IMR-90 (cell line): ENCODE data around the gene LCNL1. TPM values are rescaled to one million over a fixed set of nuclear protein-coding genes. Genes with fewer than 3 reads are reported as not detected.

ENCODE experiments used
- ATAC-seq: fragments of 200-7000 bp; cut with Tn5 transposase; 2 replicates; pipeline ENCODE4 v1.9.1; 2020; ENCODE audit warnings: low read depth, mild to moderate bottlenecking, moderate library complexity
- BruUV-seq: library from RNA; stranded (reverse); fragments of 400-500 nt; replicated peaks from 2 replicates; lab custom pipeline; 2021; lab: Mats Ljungman, UMichigan
- CTCF ChIA-PET: fragments of 300-600 bp; formaldehyde crosslinking; extraction: SDS; loops from one replicate; lab custom pipeline; 2021; ENCODE audit warnings: antibody characterized with exemption; lab: Yijun Ruan, JAX
- POLR2A ChIA-PET: fragments of 300-600 bp; sonication (Branson Sonifier 250); formaldehyde crosslinking; loops from one replicate; lab custom pipeline; 2022; ENCODE audit warnings: antibody characterized with exemption; ENCODE audit not compliant: unreplicated experiment; lab: Charles Lee
- DNase-seq: peaks from one replicate; pipeline ENCODE4 v3.0.0; 2013
- H2AFZ ChIP-seq: replicated peaks from 2 replicates; pipeline ENCODE3; 2013; ENCODE audit warnings: low read length, mild to moderate bottlenecking; ENCODE audit not compliant: poor library complexity
- H2AK5ac ChIP-seq: 2 replicates; pipeline ENCODE4 v1.6.1; 2013; ENCODE audit warnings: low read depth, low read length, inconsistent platforms
- H2AK9ac ChIP-seq: replicated peaks from 2 replicates; pipeline ENCODE3; 2013; ENCODE audit warnings: mild to moderate bottlenecking, low read depth, low read length, moderate library complexity; ENCODE audit not compliant: poor library complexity
- H2BK120ac ChIP-seq: 2 replicates; pipeline ENCODE4 v1.6.1; 2013; ENCODE audit warnings: low read depth, low read length, inconsistent platforms
- H2BK15ac ChIP-seq: 3 replicates; pipeline ENCODE4 v1.6.1; 2013; ENCODE audit warnings: low read depth, low read length, inconsistent platforms
- H2BK20ac ChIP-seq: 2 replicates; pipeline ENCODE4 v1.6.1; 2013; ENCODE audit warnings: low read depth, mild to moderate bottlenecking, inconsistent platforms, low read length, moderate library complexity
- H2BK5ac ChIP-seq: 2 replicates; pipeline ENCODE4 v1.6.1; 2013; ENCODE audit warnings: mild to moderate bottlenecking, low read depth, low read length, inconsistent platforms; ENCODE audit not compliant: poor library complexity, severe bottlenecking
- H3K14ac ChIP-seq: replicated peaks from 2 replicates; pipeline ENCODE4 v1.6.1; 2013; ENCODE audit warnings: low read depth, low read length, inconsistent platforms
- H3K18ac ChIP-seq: 2 replicates; pipeline ENCODE4 v1.6.1; 2013; ENCODE audit warnings: low read depth, low read length, control low read depth
- H3K23ac ChIP-seq: 2 replicates; pipeline ENCODE4 v1.6.1; 2013; ENCODE audit warnings: low read depth, low read length, inconsistent platforms
- H3K27ac ChIP-seq: 2 replicates; pipeline ENCODE4 v1.5.1; 2013; ENCODE audit warnings: mild to moderate bottlenecking, control low read depth, low read length; ENCODE audit not compliant: insufficient read depth
- H3K27me3 ChIP-seq: 2 replicates; pipeline ENCODE4 v1.6.1; 2013; ENCODE audit warnings: low read length; ENCODE audit not compliant: control insufficient read depth, insufficient read depth
- H3K36me3 ChIP-seq: 2 replicates; pipeline ENCODE4 v1.6.1; 2013; ENCODE audit warnings: low read length, mixed read lengths; ENCODE audit not compliant: control insufficient read depth, insufficient read depth
- H3K4ac ChIP-seq: 2 replicates; pipeline ENCODE4 v1.6.1; 2013; ENCODE audit warnings: low read depth, low read length, inconsistent platforms
- H3K4me1 ChIP-seq: 2 replicates; pipeline ENCODE4 v1.6.1; 2013; ENCODE audit warnings: low read length, mixed read lengths; ENCODE audit not compliant: control insufficient read depth, insufficient read depth
- H3K4me2 ChIP-seq: 2 replicates; pipeline ENCODE4 v1.6.1; 2013; ENCODE audit warnings: low read depth, mild to moderate bottlenecking, control low read depth, low read length, moderate library complexity
- H3K4me3 ChIP-seq: 2 replicates; pipeline ENCODE4 v1.5.1; 2013; ENCODE audit warnings: low read depth, mild to moderate bottlenecking, control low read depth, low read length, moderate library complexity; ENCODE audit not compliant: insufficient read depth
- H3K56ac ChIP-seq: 2 replicates; pipeline ENCODE4 v1.6.1; 2013; ENCODE audit warnings: low read length, inconsistent platforms; ENCODE audit not compliant: insufficient read depth; ENCODE audit errors: extremely low read depth
- H3K79me1 ChIP-seq, 2 experiments: 2 replicates each; pipeline ENCODE4 v1.6.1; 2013; ENCODE audit warnings: low read length in 2 of 2, inconsistent platforms in 1 of 2, low read depth in 1 of 2
- H3K9ac ChIP-seq: 2 replicates; pipeline ENCODE4 v1.6.1; 2013; ENCODE audit warnings: low read depth, low read length, control low read depth
- H3K9me1 ChIP-seq: 2 replicates; pipeline ENCODE4 v1.6.1; 2013; ENCODE audit warnings: low read length, inconsistent platforms; ENCODE audit not compliant: insufficient read depth
- H3K9me3 ChIP-seq: 2 replicates; pipeline ENCODE4 v1.6.1; 2013; ENCODE audit warnings: low read length; ENCODE audit not compliant: control insufficient read depth, insufficient read depth
- H4K20me1 ChIP-seq: 2 replicates; pipeline ENCODE4 v1.6.1; 2013; ENCODE audit warnings: low read length, inconsistent platforms; ENCODE audit not compliant: insufficient read depth
- H4K5ac ChIP-seq: 2 replicates; pipeline ENCODE4 v1.6.1; 2013; ENCODE audit warnings: mild to moderate bottlenecking, low read depth, low read length, control low read depth
- H4K8ac ChIP-seq, 2 experiments: 2 replicates each; pipeline ENCODE4 v1.6.1; 2013; ENCODE audit warnings: low read depth in 2 of 2, low read length in 2 of 2, control low read depth in 1 of 2, inconsistent platforms in 1 of 2
- H4K91ac ChIP-seq: 2 replicates; pipeline ENCODE4 v1.6.1; 2013; ENCODE audit warnings: low read depth, low read length, inconsistent platforms; ENCODE audit not compliant: insufficient read depth
- CEBPB ChIP-seq: IDR thresholded peaks from 2 replicates; pipeline ENCODE4 v1.6.1; 2012; ENCODE audit warnings: low read depth, low read length, improper control_type of control experiment
- FOS ChIP-seq: fragments of 150-350 bp; IDR thresholded peaks from 2 replicates; pipeline ENCODE4 v1.6.1; 2016; ENCODE audit warnings: low read depth, low read length
- MAFK ChIP-seq: IDR thresholded peaks from 2 replicates; pipeline ENCODE4 v1.6.1; 2012; ENCODE audit warnings: low read depth, low read length, improper control_type of control experiment
- MAZ ChIP-seq: IDR thresholded peaks from 2 replicates; pipeline ENCODE4 v1.6.1; 2012; ENCODE audit warnings: low read depth, mild to moderate bottlenecking, low read length, improper control_type of control experiment, moderate library complexity, borderline replicate concordance
- MXI1 ChIP-seq: IDR thresholded peaks from 2 replicates; pipeline ENCODE4 v1.6.1; 2012; ENCODE audit warnings: low read depth, mild to moderate bottlenecking, low read length, moderate library complexity, borderline replicate concordance
- NFE2L2 ChIP-seq: fragments of 150-350 bp; IDR thresholded peaks from 2 replicates; pipeline ENCODE4 v1.6.1; 2016; ENCODE audit warnings: low read depth, mild to moderate bottlenecking, low read length
- POLR2A ChIP-seq: IDR thresholded peaks from 2 replicates; pipeline ENCODE4 v1.6.1; 2012; ENCODE audit warnings: mild to moderate bottlenecking, low read depth, low read length
- RCOR1 ChIP-seq: IDR thresholded peaks from 2 replicates; pipeline ENCODE4 v1.6.1; 2012; ENCODE audit warnings: mild to moderate bottlenecking, low read length, improper control_type of control experiment; ENCODE audit not compliant: insufficient replicate concordance
- RFX5 ChIP-seq: IDR thresholded peaks from 2 replicates; pipeline ENCODE4 v1.8.0; 2012; ENCODE audit warnings: low read depth, mild to moderate bottlenecking, low read length, moderate library complexity
- SMC3 ChIP-seq: fragments of 150-350 bp; IDR thresholded peaks from 2 replicates; pipeline ENCODE4 v1.6.1; 2016; ENCODE audit warnings: low read depth, mild to moderate bottlenecking, antibody characterized with exemption, low read length, moderate library complexity
- WGBS, 2 experiments: methylation state at CpG; one replicate each; pipeline versions ENCODE4 v1.1.5 to v1.1.7; 2013; ENCODE audit warnings: missing lambda C conversion rate in 2 of 2; ENCODE audit not compliant: insufficient read length in 1 of 2; ENCODE audit errors: extremely low coverage in 2 of 2; 5-methylcytosine and 5-hydroxymethylcytosine counted together
- dilution Hi-C: fragments of 300-500 bp; cut with HindIII; formaldehyde crosslinking; loops from one replicate; pipeline ENCODE4 v1.14.3; 2018; ENCODE audit warnings: low sequenced_read_pairs; ENCODE audit not compliant: unreplicated experiment
- in situ Hi-C: fragments of 300-500 bp; cut with MboI; formaldehyde crosslinking; loops from 3 replicates; pipeline ENCODE4 v1.14.3; 2019; ENCODE audit warnings: low sequenced_read_pairs, inconsistent platforms, mixed read lengths
- intact Hi-C: fragments of 100-400 bp; cut with micrococcal nuclease; formaldehyde crosslinking; loops from 2 replicates; pipeline ENCODE4 v1.10.0; 2022
- polyA plus RNA-seq, 3 experiments: library from polyadenylated mRNA; depleted of rRNA; stranded (reverse); fragments of >200 nt; gene quantifications; 2 replicates each; pipeline ENCODE4 v1.2.3, GENCODE V29; 2012; ENCODE audit warnings: low replicate concordance in 1 of 3
- total RNA-seq: library from RNA; depleted of rRNA; stranded (reverse); fragments of >200 nt; gene quantifications from 2 replicates; pipeline ENCODE4 v1.2.3, GENCODE V29; 2012
- TF ChIP-seq, protein P1 (sequence below): fragments of 150-350 bp; IDR thresholded peaks from 2 replicates; pipeline ENCODE4 v1.6.1; 2017; ENCODE audit warnings: mild to moderate bottlenecking, antibody characterized with exemption, low read length, low read depth
- TF ChIP-seq, protein P2 (sequence below): fragments of 150-350 bp; IDR thresholded peaks from 2 replicates; pipeline ENCODE4 v1.6.1; 2016; ENCODE audit warnings: low read depth, mild to moderate bottlenecking, low read length, moderate library complexity, borderline replicate concordance
- TF ChIP-seq, protein P3 (sequence below): conservative IDR thresholded peaks from 2 replicates; pipeline ENCODE4 v1.5.1; 2012; ENCODE audit warnings: mild to moderate bottlenecking, low read depth, low read length, improper control_type of control experiment

LCNL1 gene
- total and polyA plus RNA-seq, 2 of the 4 experiments (the other 2 are of a cell fraction): 0.15 TPM; not detected in 1

DNA sequence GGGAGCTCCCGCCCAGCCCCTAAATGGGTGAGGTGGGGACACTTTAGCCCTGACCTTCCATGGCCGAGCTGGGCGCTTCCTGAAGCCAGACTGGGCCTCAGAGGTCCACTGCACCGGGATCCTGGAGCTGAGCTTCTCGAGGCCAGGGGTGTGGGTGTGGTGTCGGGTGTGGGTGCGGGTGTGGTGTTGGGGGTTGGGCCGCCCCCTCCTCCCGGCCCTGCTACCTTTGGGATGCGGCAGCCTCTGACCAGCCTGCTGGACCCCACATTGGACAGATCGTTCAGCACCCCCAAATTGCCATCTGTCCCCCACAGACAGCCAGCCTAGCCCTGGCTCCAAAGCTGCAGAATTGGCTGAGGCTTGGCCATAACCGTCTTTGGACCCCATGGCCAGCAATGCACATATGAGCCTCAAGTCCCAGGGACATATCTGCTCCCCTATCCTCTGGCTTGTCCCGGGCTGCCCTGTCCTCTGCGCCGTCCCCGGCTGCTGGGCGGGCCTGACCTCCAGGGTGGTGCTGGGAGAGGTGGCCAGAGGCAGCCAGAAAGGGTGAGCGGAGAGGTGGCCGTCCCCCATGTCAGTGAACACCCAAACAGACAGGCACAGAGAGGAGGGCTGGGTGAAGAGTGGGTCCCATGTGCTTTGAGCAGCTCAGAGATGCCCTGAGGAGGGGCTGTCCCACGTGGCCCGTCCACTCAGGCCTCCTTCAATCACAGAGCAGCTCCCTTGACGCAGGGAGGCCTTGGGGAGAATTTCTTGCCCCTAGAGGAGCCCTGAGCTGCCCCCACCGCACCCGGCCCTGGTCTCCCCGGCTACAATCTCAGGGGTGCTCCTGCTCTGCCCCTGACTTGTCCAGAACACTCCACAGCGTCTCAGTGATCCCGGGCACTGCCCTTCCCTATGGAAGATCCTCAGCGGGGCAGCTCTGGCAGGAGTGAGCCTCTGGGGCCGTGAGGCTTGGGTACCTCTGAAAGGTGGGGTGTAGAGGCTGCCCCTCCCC, 8.9 kb upstream of the LCNL1 start:
- no peak overlapping the region for H3K14ac ChIP-seq
- no peaks in the 10 kb centered on the region for H3K9me3 ChIP-seq
- H3K4me1 ChIP-seq: peaks cover 7% of the 10 kb centered on the region; the same call in 1 of the 2 replicates
- H3K9ac ChIP-seq: no peak overlapping the region
- intact Hi-C loops: no loop called here
- no peak overlapping the region for H4K8ac ChIP-seq
- H2BK15ac ChIP-seq: no peak overlapping the region
- no peak overlapping the region for H2AFZ ChIP-seq
- H3K4me3 ChIP-seq: no peak overlapping the region
- POLR2A ChIA-PET: no interaction called here
- H3K9me1 ChIP-seq: no peaks in the 10 kb centered on the region
- H3K4ac ChIP-seq: no peak overlapping the region
- no TSS peak for BruUV-seq
- no peak overlapping the region for H4K91ac ChIP-seq
- no peak overlapping the region for H3K4me2 ChIP-seq
- H3K36me3 ChIP-seq: no peaks in the 10 kb centered on the region
- H3K27ac ChIP-seq: no peak overlapping the region
- H3K79me1 ChIP-seq: no peaks in the 10 kb centered on the region
- H2BK20ac ChIP-seq: no peak overlapping the region
- CTCF ChIA-PET: no interaction called here
- no peak overlapping the region for H4K5ac ChIP-seq
- H2BK5ac ChIP-seq: no peak overlapping the region
- no peak overlapping the region for H2BK120ac ChIP-seq
- ATAC-seq (no peak), DNase-seq (no peak)
- dilution Hi-C loops: no loop called here
- no peak overlapping the region for H3K23ac ChIP-seq
- no peak for TF ChIP-seq NFE2L2
- no peak for TF ChIP-seq FOS
- TF ChIP-seq, protein P1, sequence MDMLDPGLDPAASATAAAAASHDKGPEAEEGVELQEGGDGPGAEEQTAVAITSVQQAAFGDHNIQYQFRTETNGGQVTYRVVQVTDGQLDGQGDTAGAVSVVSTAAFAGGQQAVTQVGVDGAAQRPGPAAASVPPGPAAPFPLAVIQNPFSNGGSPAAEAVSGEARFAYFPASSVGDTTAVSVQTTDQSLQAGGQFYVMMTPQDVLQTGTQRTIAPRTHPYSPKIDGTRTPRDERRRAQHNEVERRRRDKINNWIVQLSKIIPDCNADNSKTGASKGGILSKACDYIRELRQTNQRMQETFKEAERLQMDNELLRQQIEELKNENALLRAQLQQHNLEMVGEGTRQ: no peak
- TF ChIP-seq MAFK: no peak
- no peak for TF ChIP-seq POLR2A
- TF ChIP-seq MXI1: no peak
- TF ChIP-seq, protein P2, sequence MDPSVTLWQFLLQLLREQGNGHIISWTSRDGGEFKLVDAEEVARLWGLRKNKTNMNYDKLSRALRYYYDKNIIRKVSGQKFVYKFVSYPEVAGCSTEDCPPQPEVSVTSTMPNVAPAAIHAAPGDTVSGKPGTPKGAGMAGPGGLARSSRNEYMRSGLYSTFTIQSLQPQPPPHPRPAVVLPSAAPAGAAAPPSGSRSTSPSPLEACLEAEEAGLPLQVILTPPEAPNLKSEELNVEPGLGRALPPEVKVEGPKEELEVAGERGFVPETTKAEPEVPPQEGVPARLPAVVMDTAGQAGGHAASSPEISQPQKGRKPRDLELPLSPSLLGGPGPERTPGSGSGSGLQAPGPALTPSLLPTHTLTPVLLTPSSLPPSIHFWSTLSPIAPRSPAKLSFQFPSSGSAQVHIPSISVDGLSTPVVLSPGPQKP: no peak
- TF ChIP-seq, protein P3, sequence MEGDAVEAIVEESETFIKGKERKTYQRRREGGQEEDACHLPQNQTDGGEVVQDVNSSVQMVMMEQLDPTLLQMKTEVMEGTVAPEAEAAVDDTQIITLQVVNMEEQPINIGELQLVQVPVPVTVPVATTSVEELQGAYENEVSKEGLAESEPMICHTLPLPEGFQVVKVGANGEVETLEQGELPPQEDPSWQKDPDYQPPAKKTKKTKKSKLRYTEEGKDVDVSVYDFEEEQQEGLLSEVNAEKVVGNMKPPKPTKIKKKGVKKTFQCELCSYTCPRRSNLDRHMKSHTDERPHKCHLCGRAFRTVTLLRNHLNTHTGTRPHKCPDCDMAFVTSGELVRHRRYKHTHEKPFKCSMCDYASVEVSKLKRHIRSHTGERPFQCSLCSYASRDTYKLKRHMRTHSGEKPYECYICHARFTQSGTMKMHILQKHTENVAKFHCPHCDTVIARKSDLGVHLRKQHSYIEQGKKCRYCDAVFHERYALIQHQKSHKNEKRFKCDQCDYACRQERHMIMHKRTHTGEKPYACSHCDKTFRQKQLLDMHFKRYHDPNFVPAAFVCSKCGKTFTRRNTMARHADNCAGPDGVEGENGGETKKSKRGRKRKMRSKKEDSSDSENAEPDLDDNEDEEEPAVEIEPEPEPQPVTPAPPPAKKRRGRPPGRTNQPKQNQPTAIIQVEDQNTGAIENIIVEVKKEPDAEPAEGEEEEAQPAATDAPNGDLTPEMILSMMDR: no peak
- TF ChIP-seq MAZ: no peak
- TF ChIP-seq RFX5: no peak
- TF ChIP-seq RCOR1: no peak
- TF ChIP-seq SMC3: no peak
- TF ChIP-seq CEBPB: no peak
- no peak overlapping the region for H2AK5ac ChIP-seq
- peaks cover 17% of the 10 kb centered on the region; the same call in 1 of the 2 replicates for H3K27me3 ChIP-seq
- no peaks in the 10 kb centered on the region for H4K20me1 ChIP-seq
- H3K18ac ChIP-seq: no peak overlapping the region
- in situ Hi-C loops: no loop called here
- 81% methylated on average over 12 of the region's 29 CpGs; no CpG with 5 or more reads in 1 of the 2 experiments for WGBS, 2 experiments
- H3K56ac ChIP-seq: no peak overlapping the region
- no peak overlapping the region for H2AK9ac ChIP-seq
